Ureter (tissue), 1 donor: ENCODE data around the gene SORT1. TPM values are rescaled to one million over a fixed set of nuclear protein-coding genes. Genes with fewer than 3 reads are reported as not detected.
"Not testable (repeated sequence)": the region's sequence is repeated elsewhere in the genome, so short reads cannot be mapped to it uniquely, and the experiment has no call there.

ENCODE experiments used
- DNase-seq: peaks from one replicate; pipeline ENCODE4 v3.0.0-alpha.2; 2020; ENCODE audit warnings: low spot score
- total RNA-seq: library from RNA; stranded (reverse); gene quantifications from one replicate; pipeline ENCODE4 v1.2.4, GENCODE V29; 2023
- donor health status: DM: yes; HTN: yes; CAD: no.

SORT1 gene
- total RNA-seq, 1 donor from 2014 or later: 63.8 TPM

DNA sequence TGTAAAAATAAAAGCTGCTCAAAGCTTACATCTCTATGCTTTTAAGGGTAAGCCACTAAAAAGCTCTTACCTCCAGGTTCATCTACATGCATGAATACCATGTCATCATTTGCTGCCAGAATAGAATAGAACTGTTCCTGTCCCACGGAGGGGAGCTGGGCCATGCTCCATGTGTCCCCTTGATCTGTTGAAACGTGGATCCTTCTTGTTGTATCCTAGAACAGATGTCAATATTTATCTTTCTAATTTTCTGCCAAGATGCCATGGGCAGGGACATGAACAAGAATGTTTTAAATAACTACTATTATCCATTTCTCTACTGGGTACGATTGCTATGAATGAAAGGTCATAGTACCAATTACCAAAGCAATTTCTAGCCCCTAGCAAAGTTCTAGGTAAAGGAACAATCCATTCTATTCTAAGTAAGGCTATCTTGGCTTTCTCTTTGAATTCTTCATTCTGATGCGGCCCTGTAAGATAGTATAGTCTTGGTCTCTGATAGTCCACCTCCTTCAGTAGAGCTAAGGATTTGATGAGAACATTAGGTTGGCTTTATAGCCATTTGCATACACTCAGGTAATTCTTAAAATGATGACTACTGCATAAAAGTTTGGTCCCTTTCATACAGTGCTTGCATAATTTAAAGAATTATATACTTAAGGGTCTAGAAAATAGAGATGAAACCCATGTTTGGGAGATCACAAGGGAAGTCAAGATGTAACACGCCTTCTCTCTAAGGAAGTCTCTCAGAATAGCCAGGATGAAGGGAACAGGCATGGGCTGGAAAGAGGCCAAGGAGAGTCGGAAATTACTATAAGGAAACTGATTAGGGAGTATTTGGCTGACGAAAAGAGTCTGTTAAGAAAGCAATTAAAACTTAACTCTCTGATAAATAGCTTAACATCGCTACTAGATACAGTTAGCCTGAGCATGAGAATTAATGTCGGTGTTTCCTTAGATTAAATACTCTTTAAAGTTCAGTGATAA, 55.5 kb downstream of the SORT1 start:
- no peak for DNase-seq

DNA sequence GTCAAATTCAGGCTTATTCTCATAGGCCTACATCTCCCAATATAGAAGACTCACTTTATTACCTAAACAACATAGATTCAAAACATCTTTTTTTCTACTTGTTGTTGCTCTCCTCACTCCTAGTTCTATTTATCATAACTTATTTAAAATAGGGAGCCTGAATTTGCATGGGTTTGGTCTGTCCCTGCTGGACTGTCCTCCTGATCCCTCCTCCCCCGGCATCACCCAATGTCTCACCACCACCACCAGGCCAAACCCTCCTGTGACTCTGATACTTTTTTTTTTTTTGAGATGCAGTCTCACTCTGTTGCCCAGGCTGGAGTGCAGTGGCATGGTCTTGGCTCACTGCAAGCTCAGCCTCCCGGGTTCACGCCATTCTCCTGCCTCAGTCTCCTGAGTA, 59.1 kb downstream of the SORT1 start:
- no peak for DNase-seq

DNA sequence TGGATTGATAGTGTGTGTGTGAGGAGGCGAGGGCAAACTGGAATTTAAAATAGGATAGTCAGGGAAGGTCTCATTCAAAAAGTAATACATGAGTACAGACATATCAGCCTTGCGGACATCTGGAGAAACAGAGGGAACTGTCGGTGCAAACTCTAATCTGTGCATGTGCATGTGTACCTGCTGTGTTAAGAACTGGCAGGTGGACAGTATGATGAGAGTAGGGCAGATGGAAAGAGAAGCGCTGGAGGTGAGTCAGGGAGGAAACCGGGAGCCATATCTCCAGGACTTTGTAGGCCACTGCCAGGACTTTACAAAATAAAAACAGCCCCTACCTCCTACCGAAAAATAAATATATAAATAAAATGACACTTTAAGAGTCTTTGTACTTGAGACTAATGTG, 59.6 kb downstream of the SORT1 start:
- no peak for DNase-seq

DNA sequence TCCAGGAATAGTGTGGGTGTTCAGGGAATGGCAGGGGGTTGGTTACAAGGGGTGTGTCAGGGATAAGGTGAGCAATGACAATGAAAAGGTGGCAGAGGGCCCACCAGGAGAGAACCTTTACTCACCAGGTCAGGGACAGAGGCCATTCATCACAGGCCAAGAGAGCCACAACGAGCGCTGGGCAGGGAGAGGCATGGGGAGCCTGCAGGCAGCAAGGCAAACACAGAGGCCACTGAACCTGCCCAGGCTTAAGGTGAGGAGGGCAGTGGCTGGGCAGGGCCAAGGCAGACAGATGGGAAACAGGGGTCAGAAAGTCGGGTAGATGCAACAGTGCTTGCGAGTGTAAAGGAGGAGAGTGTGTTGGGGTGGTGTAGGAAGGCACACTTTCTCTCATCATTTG, 62.6 kb downstream of the SORT1 start:
- no peak for DNase-seq

DNA sequence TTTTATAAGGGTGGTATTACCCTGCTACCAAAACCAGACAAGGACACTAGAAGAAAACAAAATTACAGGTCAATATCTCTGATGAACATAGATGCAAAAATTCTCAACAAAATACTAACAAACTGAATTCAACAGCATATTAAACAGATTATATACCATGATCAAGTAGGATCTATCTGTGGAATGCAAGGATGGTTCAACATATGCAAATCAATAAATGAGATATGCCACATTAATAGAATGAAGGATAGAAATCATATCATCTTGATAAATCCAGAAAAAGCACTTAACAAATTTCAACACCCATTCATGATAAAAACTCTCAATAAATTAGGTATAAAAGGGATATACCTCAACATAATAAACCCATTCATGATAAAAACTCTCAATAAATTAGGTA, 66.6 kb downstream of the SORT1 start:
- DNase-seq: no peak

DNA sequence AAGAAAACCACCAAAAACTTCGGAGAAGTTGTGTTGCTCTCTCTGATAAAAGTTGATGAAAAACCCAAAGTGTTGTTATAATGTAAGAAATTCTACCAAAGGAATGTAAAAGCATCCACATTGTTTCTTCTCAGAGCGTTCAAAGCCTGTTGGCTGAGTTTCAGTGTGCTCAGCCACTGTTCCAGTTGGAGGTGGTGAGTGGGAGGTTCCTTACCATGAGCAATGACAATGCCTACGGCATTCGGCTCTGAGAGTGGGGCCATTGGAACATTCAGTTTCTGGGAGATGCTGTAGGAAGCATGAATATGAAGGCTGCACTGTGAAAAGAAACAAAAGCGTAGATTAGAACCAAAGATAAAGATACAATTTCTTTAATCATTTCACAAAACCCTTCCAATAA, 70.4 kb downstream of the SORT1 start:
- no peak for DNase-seq

DNA sequence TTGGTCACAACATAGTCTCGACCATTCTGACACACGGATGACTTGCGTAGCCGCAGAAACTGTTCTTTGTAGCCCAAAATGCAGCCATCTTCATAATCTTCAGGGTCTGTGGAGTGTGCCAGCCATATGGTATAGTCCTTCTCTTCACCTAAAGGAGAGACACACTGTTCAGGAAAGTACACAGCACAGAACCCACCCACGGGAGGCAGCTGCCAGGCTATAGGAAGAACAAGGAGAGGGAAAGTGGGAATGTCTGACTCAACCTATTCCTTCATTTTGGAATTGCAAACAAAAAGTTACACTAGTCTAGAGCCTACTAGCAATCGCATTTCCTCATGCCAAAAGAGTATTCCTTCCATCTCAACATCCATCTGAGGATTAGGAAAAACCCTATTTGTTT, 74.7 kb downstream of the SORT1 start:
- no peak for DNase-seq

DNA sequence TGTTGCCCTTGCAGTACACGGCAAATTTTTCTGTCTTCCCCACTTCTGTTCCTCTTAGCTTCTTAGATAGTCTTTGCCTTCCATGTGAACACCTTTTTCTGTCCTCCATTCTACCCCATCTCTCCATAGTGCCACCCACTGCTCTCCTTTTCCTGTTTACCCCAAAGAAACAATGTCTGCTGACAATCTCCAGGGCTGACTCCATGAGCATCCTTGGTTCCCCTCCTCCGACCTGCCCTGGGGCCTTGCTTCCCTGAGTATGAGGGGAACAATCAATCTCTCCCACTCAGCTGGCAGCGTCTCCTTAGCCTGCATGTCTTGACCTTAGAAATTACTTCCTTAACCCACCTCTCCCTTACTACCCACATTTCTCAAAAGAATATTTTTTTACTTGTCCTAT, 78.6 kb downstream of the SORT1 start:
- DNase-seq: no peak

DNA sequence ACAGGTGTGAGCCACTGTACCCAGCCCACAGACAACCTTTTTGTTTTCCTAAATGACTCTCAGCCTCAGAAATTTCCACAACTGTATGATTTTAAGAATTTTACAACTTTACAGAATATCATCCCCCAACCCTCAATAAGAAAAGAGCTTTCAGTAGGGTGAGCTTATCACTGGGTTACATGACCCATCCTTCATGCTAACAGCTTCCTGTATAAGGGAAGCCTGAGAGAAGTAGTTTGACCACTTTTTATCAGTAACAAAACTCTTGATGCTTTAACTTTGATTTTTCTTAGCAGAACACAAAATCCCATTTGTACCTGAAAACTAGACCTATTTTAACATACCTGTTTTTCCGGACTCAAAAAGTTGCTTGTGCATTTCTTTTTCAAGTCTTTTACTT, 81.2 kb downstream of the SORT1 start:
- no peak for DNase-seq

DNA sequence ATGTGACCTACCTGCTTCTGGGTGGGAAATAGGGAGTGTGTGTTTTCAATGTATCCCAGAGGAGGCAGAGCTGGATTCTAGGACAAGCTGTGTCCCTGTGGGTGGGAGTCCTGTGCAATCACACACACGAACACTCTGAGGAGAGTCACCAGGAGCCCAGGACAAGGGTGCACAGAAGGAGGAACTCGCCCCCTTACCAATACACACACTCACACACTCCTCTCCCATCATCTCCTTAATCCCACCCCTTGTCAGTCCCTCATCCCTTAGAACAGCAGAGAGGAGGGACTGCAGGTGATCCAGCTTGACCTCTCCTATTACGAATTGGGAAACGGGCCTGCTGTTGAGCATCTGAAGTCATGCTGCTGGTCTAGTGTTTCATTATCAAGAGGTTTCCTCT, 82.4 kb downstream of the SORT1 start:
- no peak for DNase-seq

DNA sequence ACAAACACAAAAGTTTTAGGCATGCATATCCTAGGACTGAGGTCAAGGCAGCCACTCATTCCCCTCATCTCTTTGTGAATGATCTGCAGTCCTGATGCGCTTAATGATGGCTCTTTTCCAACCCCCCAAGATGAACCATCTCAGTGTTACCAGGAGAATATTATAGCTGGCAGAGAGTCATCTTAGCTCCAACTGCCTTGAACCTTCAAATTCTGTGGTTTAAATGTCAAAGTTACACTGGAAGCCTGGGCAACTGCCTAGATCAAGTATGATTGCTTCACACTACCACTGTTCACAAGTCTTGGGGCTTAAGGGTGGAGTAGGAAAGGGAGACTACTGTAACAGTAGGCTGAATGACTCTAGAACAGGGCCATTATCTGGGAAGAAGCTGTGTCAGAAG, 82.9 kb downstream of the SORT1 start:
- DNase-seq: no peak

DNA sequence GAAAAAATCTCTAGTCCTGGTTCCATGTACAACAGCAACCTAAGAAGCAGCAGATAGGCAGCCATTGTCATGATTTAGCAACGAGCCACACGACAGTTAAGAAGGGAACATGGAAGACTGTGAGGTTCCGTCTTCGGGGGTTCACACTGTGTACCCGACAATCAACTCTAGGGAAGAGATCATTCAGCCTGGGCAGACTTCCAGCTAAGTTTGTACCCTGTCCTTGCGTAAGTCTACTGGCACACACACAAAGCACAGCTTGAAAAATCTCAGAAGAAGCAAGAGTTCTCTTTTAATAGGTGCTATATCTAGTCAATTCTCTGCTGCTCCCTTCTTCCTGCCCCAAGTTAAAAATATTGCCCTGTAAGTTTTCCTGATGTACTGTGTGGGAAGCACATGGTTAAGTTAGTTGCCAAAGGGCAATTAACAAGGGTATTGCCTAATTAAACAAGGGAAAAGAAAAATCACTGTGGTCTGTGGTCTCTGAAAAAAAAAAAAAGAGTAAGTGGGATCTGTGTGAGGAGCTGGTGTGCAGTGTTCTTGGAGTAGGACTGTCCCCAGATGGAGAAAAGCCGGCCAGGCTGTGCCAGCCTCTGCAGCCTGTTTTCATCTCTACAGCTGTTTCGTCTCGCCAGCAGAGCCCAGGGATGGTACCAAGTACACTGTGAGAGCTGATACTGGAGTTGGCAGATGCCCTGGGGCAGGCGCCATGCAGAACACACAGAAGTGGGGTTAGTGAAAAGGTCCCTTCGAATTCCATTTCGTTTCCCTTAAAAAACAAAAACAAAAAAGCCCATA, 84.5 kb downstream of the SORT1 start:
- no peak for DNase-seq

DNA sequence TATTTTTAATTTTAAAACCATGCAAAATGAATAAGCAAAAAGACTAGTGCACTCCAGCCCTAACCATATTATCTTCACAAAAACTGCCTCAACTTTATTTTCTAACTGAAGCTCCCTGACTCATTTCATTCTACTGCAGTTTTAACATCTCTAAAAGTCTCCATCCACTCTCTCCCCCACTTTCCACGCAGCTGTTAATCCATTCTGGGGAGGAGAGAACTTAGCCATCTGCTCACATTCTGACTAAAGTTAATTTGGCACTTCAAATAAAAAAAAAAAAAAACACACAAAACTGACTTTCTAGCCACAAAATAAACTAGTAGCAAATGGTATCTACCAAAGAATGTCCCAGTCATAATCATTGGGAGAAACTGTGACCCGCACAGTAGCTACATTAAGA, 85.5 kb downstream of the SORT1 start:
- no peak for DNase-seq

DNA sequence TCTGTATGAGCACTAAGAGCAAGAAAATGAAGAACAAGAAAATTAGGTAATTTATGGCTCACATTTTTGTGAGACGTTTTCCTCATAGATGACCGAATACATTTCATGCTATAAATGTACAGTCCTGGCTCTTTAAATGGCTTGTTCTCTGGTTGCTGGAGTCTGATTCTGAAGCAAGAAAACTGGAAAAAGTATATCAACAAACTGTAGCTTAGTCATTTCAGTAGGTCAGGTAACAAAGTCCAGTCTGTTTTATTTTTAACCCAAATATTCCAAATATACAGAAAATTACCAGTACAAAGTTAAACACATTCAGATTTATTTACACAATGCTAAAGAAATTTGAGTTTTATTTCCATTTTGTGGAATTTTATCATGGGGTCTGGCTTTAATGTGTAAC, 88.4 kb downstream of the SORT1 start:
- no peak for DNase-seq

DNA sequence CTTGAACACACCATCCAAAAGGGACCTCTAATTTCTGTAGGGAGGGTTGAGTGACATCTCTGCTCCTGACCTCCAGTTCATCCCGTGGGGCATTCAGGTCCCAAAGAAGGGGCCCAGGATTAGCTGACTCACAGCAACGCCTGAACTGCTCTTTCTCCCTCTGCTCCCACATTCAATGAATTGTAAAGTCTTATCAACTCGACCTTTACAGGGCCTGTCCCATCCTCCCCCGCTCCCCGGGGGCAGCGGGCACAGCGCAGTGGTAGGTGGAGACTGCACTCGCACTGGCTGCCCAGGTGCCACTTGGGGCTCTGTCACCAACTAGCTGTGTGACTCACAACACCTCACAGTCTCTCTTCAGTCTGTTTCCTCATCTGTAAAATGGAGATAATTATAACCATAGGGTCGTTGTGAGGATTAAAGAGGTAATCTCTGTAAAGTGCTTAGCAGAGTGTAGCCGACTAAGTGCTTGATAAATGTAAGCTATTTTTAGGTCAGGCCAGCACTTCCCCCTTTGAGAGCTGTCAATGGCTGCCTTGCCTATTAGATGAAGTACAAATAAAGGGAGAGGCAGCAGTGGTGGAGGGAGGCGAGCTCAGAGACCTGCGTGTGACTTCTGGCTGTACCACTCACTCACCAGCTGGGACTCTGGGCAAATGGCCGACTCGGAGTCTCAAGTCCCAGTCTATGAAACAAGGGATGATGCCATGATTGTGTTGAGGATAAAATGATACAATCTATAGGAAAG, 90.3 kb downstream of the SORT1 start:
- no peak for DNase-seq

DNA sequence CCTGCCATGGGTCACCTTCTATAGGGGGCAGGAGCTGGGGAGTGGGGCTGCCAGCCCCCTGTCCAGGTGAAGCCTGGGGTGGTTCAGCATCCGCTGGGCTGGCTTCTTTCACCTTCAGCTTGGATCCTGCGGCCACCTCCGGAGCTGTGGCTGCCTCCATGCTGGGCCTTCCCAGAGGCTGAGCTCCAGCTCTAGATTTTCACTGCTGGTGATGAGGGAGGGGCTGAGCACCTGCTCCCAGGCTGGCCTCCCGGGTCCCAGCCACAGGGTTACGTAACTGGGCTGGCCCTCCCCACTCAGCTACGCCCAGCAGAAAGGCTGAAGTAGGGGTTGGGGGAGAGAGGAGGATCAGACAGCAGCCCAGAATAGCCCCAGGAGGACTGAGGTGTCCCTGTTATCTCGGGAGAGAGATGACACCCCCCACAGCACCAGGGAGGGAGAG, 90.9 kb downstream of the SORT1 start, which contains the start of gene MYBPHL:
TSS of gene MYBPHL (minus strand) at position 180 of the 442 bp plus-strand sequence. CDS start at position 160, 20 bp downstream.
- DNase-seq: no peak

DNA sequence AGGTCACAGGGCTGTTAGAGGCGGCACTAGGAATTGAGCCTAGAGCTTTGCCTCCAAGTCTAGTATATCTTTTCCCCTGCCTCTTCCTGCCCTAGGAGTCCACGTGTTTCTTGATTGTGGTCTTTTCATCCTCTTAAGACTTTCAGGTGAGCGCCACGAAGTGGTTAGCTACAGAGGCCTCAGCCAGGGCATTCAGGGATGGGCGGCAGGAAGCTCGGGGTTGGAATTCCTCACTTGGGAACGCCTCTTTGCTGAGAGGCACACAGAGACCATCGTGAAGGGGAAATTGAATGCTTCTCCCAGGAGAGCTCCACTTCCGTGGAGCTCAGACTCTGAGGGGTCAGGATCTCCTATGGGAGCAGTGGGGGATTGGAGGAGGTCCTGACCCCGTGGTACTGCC, 91.7 kb downstream of the SORT1 start:
- DNase-seq: not testable (repeated sequence)

DNA sequence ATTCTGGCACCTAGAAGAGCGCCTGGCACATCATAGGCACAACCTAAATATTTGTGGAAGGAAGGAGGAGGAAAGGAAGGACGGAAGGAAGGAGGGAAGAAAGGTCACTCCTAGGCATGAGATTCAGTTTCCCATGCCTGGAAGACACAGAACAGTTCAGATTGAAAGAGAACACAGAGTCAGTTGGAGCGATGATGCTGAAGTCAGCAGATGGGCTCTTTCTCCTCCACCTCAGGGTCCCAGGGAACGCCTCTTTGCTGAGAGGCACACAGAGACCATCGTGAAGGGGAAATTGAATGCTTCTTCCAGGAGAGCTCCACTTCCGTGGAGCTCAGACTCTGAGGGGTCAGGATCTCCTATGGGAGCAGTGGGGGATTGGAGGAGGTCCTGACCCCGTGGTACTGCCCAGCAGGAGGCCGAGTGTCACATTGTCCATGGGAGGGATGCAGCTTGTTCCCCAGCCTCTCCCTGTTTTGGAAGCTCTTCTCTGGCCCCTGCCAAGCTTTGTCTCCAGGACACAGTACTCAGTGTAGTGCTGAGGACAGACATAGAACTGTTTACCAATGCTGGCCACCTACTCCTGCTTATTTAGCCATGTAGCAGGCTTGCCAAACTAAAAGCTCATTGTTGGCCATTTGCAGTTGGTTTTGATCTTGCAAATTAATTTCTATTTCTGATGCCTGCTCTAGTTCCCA, 93.3 kb downstream of the SORT1 start:
- no peak for DNase-seq

DNA sequence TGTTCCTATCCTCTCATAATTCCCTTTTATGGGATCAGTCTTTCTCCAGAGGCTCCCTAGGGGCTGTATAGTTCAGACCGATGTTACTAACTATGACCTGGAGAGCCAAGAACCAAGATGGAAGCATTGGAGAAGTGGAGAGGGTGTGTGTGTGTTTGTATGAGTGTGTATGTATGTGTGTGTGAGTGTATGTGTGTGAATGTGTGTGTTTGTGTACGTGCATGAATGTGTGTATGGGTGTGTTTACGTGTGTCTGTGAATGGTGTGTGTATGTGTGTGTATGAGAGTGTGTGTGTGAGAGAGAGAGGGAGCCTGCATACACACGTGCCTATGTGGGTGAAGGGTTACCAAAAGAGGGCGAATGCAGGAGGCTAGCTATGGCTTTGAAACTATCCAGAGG, 95.8 kb downstream of the SORT1 start:
- DNase-seq: no peak

DNA sequence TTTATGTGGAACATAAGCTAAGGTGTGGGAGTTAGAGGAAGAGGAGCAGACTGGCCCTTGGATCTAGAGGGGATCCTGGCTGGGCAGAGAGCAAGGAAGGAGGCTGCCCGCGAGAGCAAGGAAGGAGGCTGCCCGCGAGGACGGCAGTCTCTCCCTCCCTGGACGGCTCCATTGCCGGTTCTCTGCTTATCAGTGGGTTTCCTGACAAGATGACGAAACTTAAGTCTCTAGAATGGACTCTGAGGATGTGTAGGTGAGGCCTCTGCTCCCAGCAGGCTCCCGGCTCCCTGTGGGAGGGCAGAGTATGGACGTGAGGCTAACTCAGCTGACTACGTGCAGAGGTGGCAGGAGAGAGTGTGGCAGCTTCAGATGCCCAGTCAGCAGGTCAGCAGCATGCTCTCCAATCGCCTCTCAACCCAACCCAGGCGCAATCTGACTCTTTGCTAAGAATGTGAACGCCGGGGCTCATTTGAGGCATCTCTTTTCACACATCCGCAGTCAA, 97.0 kb downstream of the SORT1 start:
- DNase-seq: no peak
